Heart left ventricle (tissue), 13 donors: ENCODE measurements around the gene ZNF195.

Experiments used
- CTCF ChIP-seq, 12 donors: fragments of 200-600 bp; sonication (generic) in 4 of 12; IDR thresholded peaks; one replicate each; pipeline versions ENCODE4 v1.5.0 to v1.8.0; 2018 to 2022; ENCODE audit warnings: antibody characterized with exemption in 12 of 12, mild to moderate bottlenecking in 5 of 12
- POLR2A ChIP-seq, 2 donors: fragments of 450-650 bp; IDR thresholded peaks; one replicate each; pipeline ENCODE4 v1.6.1; 2017; ENCODE audit warnings: antibody characterized with exemption in 2 of 2, mild to moderate bottlenecking in 2 of 2, moderate library complexity in 2 of 2
- donor health status: ischemic (EF 13 %, LVEDD 7.1; RV severe dilation, severe dysfunction).
- donor health status: DM: no; HTN: yes; CAD: no.
- donor health status: DM: no; HTN: no; CAD: no.
- donor health status: ischemic (EF 25% LVEDD 6.9; RV normal size, moderate dysfunction).
- donor health status: ischemic (EF 25% LVEDD 5.7; RV mildly dilated, moderate dysfunction).
- donor health status: ischemic (EF 35%, LVEDD 5.7; RV mildly dilated, moderate dysfunction).
- donor health status: nonischemic (EF 11% LVEDD 7.7; RV severe dilation, severe dysfunction).
- donor health status: DM: yes; HTN: yes; CAD: no.
- donor health status: PGD.
- donor health status: ischemic (EF 29% LVEDD 5.4; RV normal size, mild dysfunction).
- donor health status: nonischemic (EF 23%, LVEDD 6.1; RV moderate dilation, normal function).

GRCh38 chr11:3339340-3339624, 39.7 kb downstream of the ZNF195 start:
- TF ChIP-seq CTCF (IDR thresholded peaks at IDR 0.05) (no peak), POLR2A (IDR thresholded peaks at IDR 0.05) (no peak)
